ENCODE data around the gene RAMP3. TPM values are rescaled to one million over a fixed set of nuclear protein-coding genes. Genes with fewer than 3 reads are reported as not detected.

RAMP3 gene
- total and polyA plus RNA-seq, 3 experiments from 2014 or later, result not detected

GRCh38 chr7:45117582-45117981 is 40.0 kb upstream of the RAMP3 start:
- Mint-ChIP-seq H3K36me3 (peaks cover 0 to 3% (median 0%) of the 10 kb centered on the region in 3 donors), H3K27me3 (peaks cover 3 to 16% of the 10 kb centered on the region in 2 donors), H3K9me3 (no peaks in the 10 kb centered on the region), H3K27ac (no peak overlapping the region), H3K4me1 (peaks cover 6 to 8% (median 8%) of the 10 kb centered on the region in 3 donors), H3K4me3 (no peak overlapping the region)
- Histone ChIP-seq H3K9me3 (ENCODE audit: low read length) (no peaks in the 10 kb centered on the region), H3K4me1 (ENCODE audit: insufficient read depth, low read length) (peaks cover 7% of the 10 kb centered on the region), H3K27me3 (ENCODE audit: insufficient read depth, low read length, poor library complexity, severe bottlenecking) (no peaks in the 10 kb centered on the region), H3K4me3 (ENCODE audit: low read length) (no peak overlapping the region), H3K36me3 (ENCODE audit: insufficient read depth, low read length) (no peaks in the 10 kb centered on the region), H3K27ac (ENCODE audit: low read depth, low read length) (no peak overlapping the region)
- ChIA-PET POLR2A (no interaction called here), CTCF (no interaction called here)
- DNase-seq, result no peak

GRCh38 chr7:45118292-45118691 is 39.3 kb upstream of the RAMP3 start:
- H3K27ac Mint-ChIP-seq, result peak overlapping the region in 1 of 8 donors; percentile 40
- no peaks in the 10 kb centered on the region for H3K9me3 Mint-ChIP-seq
- CTCF ChIA-PET, result interaction anchor here (1.1 kb wide), 1 partner anchor 17 kb away, joined by 4 read pairs; no protein-coding TSS in a partner anchor
- H3K27me3 ChIP-seq (ENCODE audit: insufficient read depth, low read length, poor library complexity, severe bottlenecking), result no peaks in the 10 kb centered on the region
- H3K27ac ChIP-seq (ENCODE audit: low read depth, low read length), result no peak overlapping the region
- no peak overlapping the region for H3K4me3 Mint-ChIP-seq
- POLR2A ChIA-PET, result no interaction called here
- H3K36me3 Mint-ChIP-seq, result peaks cover 0 to 3% (median 0%) of the 10 kb centered on the region in 3 donors
- H3K4me3 ChIP-seq (ENCODE audit: low read length), result no peak overlapping the region
- H3K4me1 ChIP-seq (ENCODE audit: insufficient read depth, low read length), result peaks cover 13% of the 10 kb centered on the region
- peaks cover 10 to 12% (median 10%) of the 10 kb centered on the region in 3 donors for H3K4me1 Mint-ChIP-seq
- no peak for DNase-seq
- H3K36me3 ChIP-seq (ENCODE audit: insufficient read depth, low read length), result no peaks in the 10 kb centered on the region
- peaks cover 3 to 16% of the 10 kb centered on the region in 2 donors for H3K27me3 Mint-ChIP-seq
- H3K9me3 ChIP-seq (ENCODE audit: low read length), result no peaks in the 10 kb centered on the region

- Histone ChIP-seq H3K4me3 (ENCODE audit: low read length) (no peak overlapping the region), H3K27ac (ENCODE audit: low read depth, low read length) (no peak overlapping the region), H3K36me3 (ENCODE audit: insufficient read depth, low read length) (no peaks in the 10 kb centered on the region), H3K27me3 (ENCODE audit: insufficient read depth, low read length, poor library complexity, severe bottlenecking) (no peaks in the 10 kb centered on the region), H3K4me1 (ENCODE audit: insufficient read depth, low read length) (peaks cover 19% of the 10 kb centered on the region), H3K9me3 (ENCODE audit: low read length) (no peaks in the 10 kb centered on the region)
- no peak overlapping the region for H3K4me3 Mint-ChIP-seq
- peak overlapping the region in 1 of 8 donors; percentile 40 for H3K27ac Mint-ChIP-seq
- H3K27me3 Mint-ChIP-seq, result peaks cover 3 to 16% of the 10 kb centered on the region in 2 donors
- ChIA-PET CTCF (interaction anchor here (0.5 to 1.1 kb wide), 2 partner anchors 16 to 35 kb away, joined by 3 to 4 read pairs; no protein-coding TSS in a partner anchor), POLR2A (no interaction called here)
- peaks cover 15 to 17% (median 16%) of the 10 kb centered on the region in 3 donors for H3K4me1 Mint-ChIP-seq
- peaks cover 0 to 3% (median 0%) of the 10 kb centered on the region in 3 donors for H3K36me3 Mint-ChIP-seq
- H3K9me3 Mint-ChIP-seq, result no peaks in the 10 kb centered on the region
- no peak for DNase-seq
Observed at GRCh38 chr7:45118889-45119331, 38.7 kb upstream of the RAMP3 start.

GRCh38 chr7:45119550-45119949 is 38.0 kb upstream of the RAMP3 start:
- DNase-seq, result no peak
- peak overlapping the region in 1 of 7 donors; percentile 63 for H3K4me3 Mint-ChIP-seq
- no peaks in the 10 kb centered on the region for H3K9me3 ChIP-seq (ENCODE audit: low read length)
- H3K27ac Mint-ChIP-seq, result peak overlapping the region in 1 of 8 donors; percentile 18
- H3K4me3 ChIP-seq (ENCODE audit: low read length), result no peak overlapping the region
- peaks cover 3 to 12% of the 10 kb centered on the region in 2 donors for H3K27me3 Mint-ChIP-seq
- no peaks in the 10 kb centered on the region for H3K9me3 Mint-ChIP-seq
- H3K4me1 ChIP-seq (ENCODE audit: insufficient read depth, low read length), result peaks cover 23% of the 10 kb centered on the region
- H3K36me3 ChIP-seq (ENCODE audit: insufficient read depth, low read length), result no peaks in the 10 kb centered on the region
- H3K27me3 ChIP-seq (ENCODE audit: insufficient read depth, low read length, poor library complexity, severe bottlenecking), result no peaks in the 10 kb centered on the region
- ChIA-PET CTCF (interaction anchor here (1.1 kb wide), 1 partner anchor 16 kb away, joined by 4 read pairs; no protein-coding TSS in a partner anchor), POLR2A (no interaction called here)
- H3K27ac ChIP-seq (ENCODE audit: low read depth, low read length), result no peak overlapping the region
- H3K4me1 Mint-ChIP-seq, result peaks cover 15 to 17% (median 17%) of the 10 kb centered on the region in 3 donors
- H3K36me3 Mint-ChIP-seq, result peaks cover 0 to 3% (median 0%) of the 10 kb centered on the region in 3 donors

- peak overlapping the region in 6 of 7 donors; percentile 52 to 80 (median 64) for H3K4me3 Mint-ChIP-seq
- H3K27ac Mint-ChIP-seq, result peak overlapping the region; percentile 76 to 97 (median 92)
- DNase-seq, result peak in 1 of 5 donors; percentile 18
- no peaks in the 10 kb centered on the region for H3K36me3 ChIP-seq (ENCODE audit: insufficient read depth, low read length)
- peaks cover 15 to 17% (median 17%) of the 10 kb centered on the region in 3 donors for H3K4me1 Mint-ChIP-seq
- H3K9me3 Mint-ChIP-seq, result no peaks in the 10 kb centered on the region
- peaks cover 0 to 3% (median 0%) of the 10 kb centered on the region in 3 donors for H3K36me3 Mint-ChIP-seq
- peaks cover 0 to 5% of the 10 kb centered on the region in 2 donors for H3K27me3 Mint-ChIP-seq
- no peaks in the 10 kb centered on the region for H3K9me3 ChIP-seq (ENCODE audit: low read length)
- no peak overlapping the region for H3K27ac ChIP-seq (ENCODE audit: low read depth, low read length)
- peaks cover 23% of the 10 kb centered on the region for H3K4me1 ChIP-seq (ENCODE audit: insufficient read depth, low read length)
- peak overlapping the region; percentile 30 for H3K4me3 ChIP-seq (ENCODE audit: low read length)
- ChIA-PET CTCF (interaction anchor here (0.8 to 3.1 kb wide), 3 partner anchors 13 to 42 kb away, joined by 3 to 18 read pairs (median 3); no protein-coding TSS in a partner anchor), POLR2A (interaction anchor here (0.5 to 1.2 kb wide), 2 partner anchors 11 to 12 kb away, joined by 3 read pairs; partner anchors contain the start of gene TBRG4)
- H3K27me3 ChIP-seq (ENCODE audit: insufficient read depth, low read length, poor library complexity, severe bottlenecking), result no peaks in the 10 kb centered on the region
Observed at GRCh38 chr7:45122975-45123860, 34.4 kb upstream of the RAMP3 start.

GRCh38 chr7:45123913-45124710 is 33.5 kb upstream of the RAMP3 start:
- H3K4me3 Mint-ChIP-seq, result peak overlapping the region in 2 of 7 donors; percentile 52 to 56
- no peaks in the 10 kb centered on the region for H3K9me3 Mint-ChIP-seq
- peaks cover 15 to 17% (median 17%) of the 10 kb centered on the region in 3 donors for H3K4me1 Mint-ChIP-seq
- H3K36me3 ChIP-seq (ENCODE audit: insufficient read depth, low read length), result no peaks in the 10 kb centered on the region
- ChIA-PET CTCF (interaction anchor here (0.8 to 3.1 kb wide), 3 partner anchors 12 to 267 kb away, joined by 3 to 18 read pairs (median 3); no protein-coding TSS in a partner anchor), POLR2A (no interaction called here)
- peaks cover 0 to 3% (median 0%) of the 10 kb centered on the region in 3 donors for H3K36me3 Mint-ChIP-seq
- H3K27me3 ChIP-seq (ENCODE audit: insufficient read depth, low read length, poor library complexity, severe bottlenecking), result no peaks in the 10 kb centered on the region
- H3K27ac Mint-ChIP-seq, result peak overlapping the region in 5 of 8 donors; percentile 76 to 97 (median 92)
- H3K27ac ChIP-seq (ENCODE audit: low read depth, low read length), result no peak overlapping the region
- peaks cover 23% of the 10 kb centered on the region for H3K4me1 ChIP-seq (ENCODE audit: insufficient read depth, low read length)
- no peak for DNase-seq
- no peaks in the 10 kb centered on the region for H3K9me3 ChIP-seq (ENCODE audit: low read length)
- no peaks in the 10 kb centered on the region for H3K27me3 Mint-ChIP-seq
- H3K4me3 ChIP-seq (ENCODE audit: low read length), result no peak overlapping the region

- DNase-seq, result no peak
- H3K27ac Mint-ChIP-seq, result peak overlapping the region in 4 of 8 donors; percentile 19 to 81 (median 69)
- Histone ChIP-seq H3K27ac (ENCODE audit: low read depth, low read length) (no peak overlapping the region), H3K9me3 (ENCODE audit: low read length) (no peaks in the 10 kb centered on the region), H3K4me1 (ENCODE audit: insufficient read depth, low read length) (peaks cover 23% of the 10 kb centered on the region), H3K36me3 (ENCODE audit: insufficient read depth, low read length) (no peaks in the 10 kb centered on the region), H3K27me3 (ENCODE audit: insufficient read depth, low read length, poor library complexity, severe bottlenecking) (no peaks in the 10 kb centered on the region), H3K4me3 (ENCODE audit: low read length) (no peak overlapping the region)
- ChIA-PET CTCF (interaction anchor here (1.0 to 3.1 kb wide), 2 partner anchors 11 to 268 kb away, joined by 3 to 18 read pairs; no protein-coding TSS in a partner anchor), POLR2A (no interaction called here)
- H3K27me3 Mint-ChIP-seq, result no peaks in the 10 kb centered on the region
- H3K4me3 Mint-ChIP-seq, result peak overlapping the region in 1 of 7 donors; percentile 40
- no peaks in the 10 kb centered on the region for H3K36me3 Mint-ChIP-seq
- H3K9me3 Mint-ChIP-seq, result no peaks in the 10 kb centered on the region
- H3K4me1 Mint-ChIP-seq, result peaks cover 15 to 17% (median 17%) of the 10 kb centered on the region in 3 donors
Observed at GRCh38 chr7:45125193-45125904, 32.2 kb upstream of the RAMP3 start.
